ENCODE measurements around the gene PDSS2.
"Not testable (repeated sequence)": the region's sequence is repeated elsewhere in the genome, so short reads cannot be mapped to it uniquely, and the experiment has no call there.

Gene PDSS2

GRCh38 chr6:107459283-107460082 lies at the start of gene PDSS2:
TSS of gene PDSS2 (minus strand) at chr6:107459564. CDS start at chr6:107459285, 279 bp downstream.
- peak; percentile 98 to 99 for DNase-seq

- DNase-seq, result no peak
Observed at GRCh38 chr6:107506145-107506544, 46.8 kb upstream of the PDSS2 start.

GRCh38 chr6:107504270-107505026 lies 45.1 kb upstream of the PDSS2 start:
- DNase-seq, result no peak

GRCh38 chr6:107496892-107497684 lies 37.7 kb upstream of the PDSS2 start:
- no peak for DNase-seq

GRCh38 chr6:107495971-107496370 lies 36.6 kb upstream of the PDSS2 start:
- no peak for DNase-seq

- no peak for DNase-seq
Observed at GRCh38 chr6:107495196-107495643, 35.9 kb upstream of the PDSS2 start.

GRCh38 chr6:107493158-107494057 lies 34.0 kb upstream of the PDSS2 start:
- DNase-seq, result no peak

GRCh38 chr6:107491760-107492660 lies 32.6 kb upstream of the PDSS2 start:
- DNase-seq, result no peak

GRCh38 chr6:107491138-107491609 lies 31.8 kb upstream of the PDSS2 start:
- DNase-seq, result peak; percentile 2 to 4

- peak in 1 of 2 donors; percentile 3 for DNase-seq
Observed at GRCh38 chr6:107490566-107491137, 31.3 kb upstream of the PDSS2 start.

- peak; percentile 29 to 33 for DNase-seq
Observed at GRCh38 chr6:107489636-107490565, 30.5 kb upstream of the PDSS2 start, which contains the start of gene SOBP. TSS of gene SOBP (plus strand) at chr6:107490117. CDS start at chr6:107490617, 500 bp downstream.

GRCh38 chr6:107488875-107489635 lies 29.7 kb upstream of the PDSS2 start:
- peak; percentile 3 to 10 for DNase-seq

- no peak for DNase-seq
Observed at GRCh38 chr6:107488174-107488874, 29.0 kb upstream of the PDSS2 start.

GRCh38 chr6:107485157-107485556 lies 25.8 kb upstream of the PDSS2 start:
- no peak for DNase-seq

GRCh38 chr6:107479089-107479690 lies 19.8 kb upstream of the PDSS2 start:
- no peak for DNase-seq

- not testable (repeated sequence) for DNase-seq
Observed at GRCh38 chr6:107475826-107476225, 16.5 kb upstream of the PDSS2 start.

- DNase-seq, result not testable (repeated sequence)
Observed at GRCh38 chr6:107475360-107475759, 16.0 kb upstream of the PDSS2 start.
